Colonic mucosa (tissue), 4 donors: ENCODE results near the gene ZNF154. TPM values are rescaled to one million over a fixed set of nuclear protein-coding genes. Genes with fewer than 3 reads are reported as not detected.

Source experiments
- DNase-seq: peaks from one replicate; pipeline ENCODE4 v3.0.0-alpha.2; 2020
- H3K27ac ChIP-seq: fragments of 200-600 bp; one replicate; pipeline ENCODE4 v1.8.0; 2021
- H3K27me3 ChIP-seq: fragments of 200-600 bp; one replicate; pipeline ENCODE4 v1.8.0; 2021
- H3K36me3 ChIP-seq: fragments of 200-600 bp; one replicate; pipeline ENCODE4 v1.8.0; 2021
- H3K4me1 ChIP-seq: fragments of 200-600 bp; one replicate; pipeline ENCODE4 v1.8.0; 2021; ENCODE audit warnings: mild to moderate bottlenecking
- H3K4me3 ChIP-seq: fragments of 200-600 bp; one replicate; pipeline ENCODE4 v1.8.0; 2021
- H3K9ac ChIP-seq, 2 donors: one replicate each; pipeline ENCODE4 v1.7.0; 2013; ENCODE audit warnings: control low read depth in 2 of 2, low read depth in 2 of 2, low read length in 2 of 2
- H3K9me3 ChIP-seq: fragments of 200-600 bp; one replicate; pipeline ENCODE4 v1.8.0; 2021
- intact Hi-C: fragments of 100-400 bp; cut with DNase I; formaldehyde crosslinking; loops from one replicate; pipeline ENCODE4 v1.14.1; 2022
- total RNA-seq, 2 donors: library from RNA; stranded (reverse); fragmentation: NEBNext Ultra II Directional in 1 of 2; extraction: Animal tissue kit (Norgen Biotek cat#: 25700) in 1 of 2; gene quantifications; one replicate each; pipeline ENCODE4 v1.2.1, GENCODE V29; 2021
- TF ChIP-seq, protein P1 (sequence below): fragments of 200-600 bp; IDR thresholded peaks from one replicate; pipeline ENCODE4 v1.8.0; 2022; ENCODE audit warnings: antibody characterized with exemption, mild to moderate bottlenecking
- donor health status: healthy.
- donor health status: DM: no; HTN: no; CAD: no.
- donor health status: DM: no; HTN: no; CAD: no.

The ZNF154 gene
- total RNA-seq, 2 donors from 2014 or later, result 0.67 to 2.0 TPM

- Histone ChIP-seq H3K27ac (no peak overlapping the region), H3K27me3 (no peaks in the 10 kb centered on the region), H3K4me3 (peak overlapping the region; percentile 91), H3K9ac (peak overlapping the region; percentile 71 to 74), H3K36me3 (peaks cover 15% of the 10 kb centered on the region), H3K9me3 (peaks cover 12% of the 10 kb centered on the region), H3K4me1 (peaks cover 7% of the 10 kb centered on the region)
- TF ChIP-seq, protein P1, sequence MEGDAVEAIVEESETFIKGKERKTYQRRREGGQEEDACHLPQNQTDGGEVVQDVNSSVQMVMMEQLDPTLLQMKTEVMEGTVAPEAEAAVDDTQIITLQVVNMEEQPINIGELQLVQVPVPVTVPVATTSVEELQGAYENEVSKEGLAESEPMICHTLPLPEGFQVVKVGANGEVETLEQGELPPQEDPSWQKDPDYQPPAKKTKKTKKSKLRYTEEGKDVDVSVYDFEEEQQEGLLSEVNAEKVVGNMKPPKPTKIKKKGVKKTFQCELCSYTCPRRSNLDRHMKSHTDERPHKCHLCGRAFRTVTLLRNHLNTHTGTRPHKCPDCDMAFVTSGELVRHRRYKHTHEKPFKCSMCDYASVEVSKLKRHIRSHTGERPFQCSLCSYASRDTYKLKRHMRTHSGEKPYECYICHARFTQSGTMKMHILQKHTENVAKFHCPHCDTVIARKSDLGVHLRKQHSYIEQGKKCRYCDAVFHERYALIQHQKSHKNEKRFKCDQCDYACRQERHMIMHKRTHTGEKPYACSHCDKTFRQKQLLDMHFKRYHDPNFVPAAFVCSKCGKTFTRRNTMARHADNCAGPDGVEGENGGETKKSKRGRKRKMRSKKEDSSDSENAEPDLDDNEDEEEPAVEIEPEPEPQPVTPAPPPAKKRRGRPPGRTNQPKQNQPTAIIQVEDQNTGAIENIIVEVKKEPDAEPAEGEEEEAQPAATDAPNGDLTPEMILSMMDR, result no peak
- intact Hi-C loops, result no loop called here
- DNase-seq, result no peak
Observed at GRCh38 chr19:57682226-57682766, 26.7 kb downstream of the ZNF154 start.

DNA sequence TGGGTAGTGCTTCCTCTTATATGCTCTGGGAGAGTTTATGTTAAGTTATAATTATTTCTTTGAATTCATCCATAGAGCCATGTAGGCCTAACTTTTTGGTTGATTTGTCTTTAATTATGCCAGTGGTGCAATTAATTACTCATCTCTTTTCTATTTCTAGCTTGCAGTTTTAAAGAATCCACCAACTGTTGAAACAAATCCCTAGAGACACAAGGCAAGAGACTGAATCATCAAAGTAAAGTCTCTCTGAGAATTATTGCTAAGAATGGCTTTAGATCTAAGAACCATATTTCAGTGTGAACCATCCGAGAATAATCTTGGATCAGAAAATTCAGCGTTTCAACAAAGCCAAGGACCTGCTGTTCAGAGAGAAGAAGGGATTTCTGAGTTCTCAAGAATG is 33.1 kb downstream of the ZNF154 start:
- TF ChIP-seq, protein P1, result no peak
- Histone ChIP-seq H3K27me3 (no peaks in the 10 kb centered on the region), H3K9ac (no peak overlapping the region), H3K27ac (no peak overlapping the region), H3K4me1 (no peaks in the 10 kb centered on the region), H3K9me3 (no peaks in the 10 kb centered on the region), H3K4me3 (no peak overlapping the region), H3K36me3 (no peaks in the 10 kb centered on the region)
- DNase-seq, result no peak
- intact Hi-C loops, result no loop called here

GRCh38 chr19:57672466-57672865 is 36.5 kb downstream of the ZNF154 start:
- Histone ChIP-seq H3K4me3 (no peak overlapping the region), H3K9ac (no peak overlapping the region), H3K27ac (no peak overlapping the region), H3K4me1 (no peaks in the 10 kb centered on the region), H3K36me3 (no peaks in the 10 kb centered on the region), H3K27me3 (no peaks in the 10 kb centered on the region), H3K9me3 (no peaks in the 10 kb centered on the region)
- DNase-seq, result no peak
- TF ChIP-seq, protein P1, result no peak
- intact Hi-C loops, result no loop called here

- H3K9me3 ChIP-seq, result no peaks in the 10 kb centered on the region
- H3K36me3 ChIP-seq, result no peaks in the 10 kb centered on the region
- no peaks in the 10 kb centered on the region for H3K4me1 ChIP-seq
- no peaks in the 10 kb centered on the region for H3K27me3 ChIP-seq
- no peak overlapping the region for H3K9ac ChIP-seq
- DNase-seq, result no peak
- no peak overlapping the region for H3K27ac ChIP-seq
- no peak overlapping the region for H3K4me3 ChIP-seq
- intact Hi-C loops, result no loop called here
- TF ChIP-seq, protein P1, result no peak
Observed at GRCh38 chr19:57671124-57671895, 37.7 kb downstream of the ZNF154 start.

DNA sequence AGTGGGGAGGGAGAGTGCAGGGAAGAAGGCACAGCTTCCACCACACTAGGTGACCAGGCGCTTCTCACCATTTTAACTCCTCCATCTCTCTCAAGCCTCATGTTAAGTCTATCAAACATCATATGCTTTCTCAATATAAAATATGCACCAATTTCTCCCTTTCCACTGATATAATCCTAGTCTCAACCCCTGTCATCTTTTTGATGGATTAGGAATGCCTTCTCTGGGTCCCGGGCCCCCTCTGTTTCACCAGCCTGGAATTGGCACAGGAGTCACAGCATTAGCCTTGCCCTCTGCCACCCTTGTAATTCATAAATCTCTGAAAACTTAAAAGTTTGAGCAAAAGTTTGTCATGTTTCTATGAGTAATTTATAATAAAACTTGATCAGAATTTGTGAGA is 40.4 kb downstream of the ZNF154 start, which contains the start of gene ZSCAN4:
ZSCAN4 (plus strand) TSS at position 301 of the 400 bp plus-strand sequence. CDS start 7,211 bp downstream, outside the sequence.
- intact Hi-C loops, result no loop called here

More for the DNA sequence above, 40.4 kb downstream of the ZNF154 start, which contains the start of gene ZSCAN4:
- Histone ChIP-seq H3K27me3 (no peaks in the 10 kb centered on the region), H3K9me3 (no peaks in the 10 kb centered on the region), H3K9ac (no peak within 1 kb of the TSS), H3K4me3 (no peak within 1 kb of the TSS), H3K4me1 (no peaks in the 10 kb centered on the region), H3K36me3 (no peaks in the 10 kb centered on the region), H3K27ac (no peak within 1 kb of the TSS)
- TF ChIP-seq, protein P1, result no peak
- DNase-seq, result no peak
